ACC112 (cell line): Measurements from ENCODE around the gene PNPLA7.
"Not testable (repeated sequence)": the region's sequence is repeated elsewhere in the genome, so short reads cannot be mapped to it uniquely, and the experiment has no call there.

Experiments used
- H2AFZ ChIP-seq: fragments of 200-600 bp; sonication (generic); one replicate; pipeline ENCODE4 v1.6.0; 2017; ENCODE audit warnings: antibody characterized with exemption, low read length; ENCODE audit not compliant: unreplicated experiment
- H3K27ac ChIP-seq: fragments of 200-600 bp; sonication (generic); 2 replicates; pipeline ENCODE4 v1.5.1; 2014; ENCODE audit warnings: low read depth, mild to moderate bottlenecking, antibody characterized with exemption, low read length, moderate library complexity
- H3K27me3 ChIP-seq: fragments of 200-600 bp; sonication (generic); 2 replicates; pipeline ENCODE4 v1.6.1; 2014; ENCODE audit warnings: mild to moderate bottlenecking, antibody characterized with exemption, low read length, moderate library complexity, mixed read lengths; ENCODE audit not compliant: insufficient read depth
- H3K36me3 ChIP-seq: fragments of 200-600 bp; sonication (generic); 2 replicates; pipeline ENCODE4 v1.6.1; 2016; ENCODE audit warnings: mild to moderate bottlenecking, antibody characterized with exemption, low read length, moderate library complexity, mixed read lengths; ENCODE audit not compliant: insufficient read depth
- H3K4me1 ChIP-seq: fragments of 200-600 bp; sonication (generic); one replicate; pipeline ENCODE4 v1.6.1; 2016; ENCODE audit warnings: low read length, mixed read lengths; ENCODE audit not compliant: insufficient read depth, unreplicated experiment, control insufficient read depth
- H3K4me3 ChIP-seq: fragments of 200-600 bp; sonication (generic); 2 replicates; pipeline ENCODE4 v1.5.1; 2014; ENCODE audit warnings: mild to moderate bottlenecking, low read depth, low read length
- H3K79me2 ChIP-seq: fragments of 200-600 bp; sonication (generic); one replicate; pipeline ENCODE4 v1.6.0; 2016; ENCODE audit warnings: low read length; ENCODE audit not compliant: control insufficient read depth, unreplicated experiment, insufficient read depth

Gene PNPLA7

DNA sequence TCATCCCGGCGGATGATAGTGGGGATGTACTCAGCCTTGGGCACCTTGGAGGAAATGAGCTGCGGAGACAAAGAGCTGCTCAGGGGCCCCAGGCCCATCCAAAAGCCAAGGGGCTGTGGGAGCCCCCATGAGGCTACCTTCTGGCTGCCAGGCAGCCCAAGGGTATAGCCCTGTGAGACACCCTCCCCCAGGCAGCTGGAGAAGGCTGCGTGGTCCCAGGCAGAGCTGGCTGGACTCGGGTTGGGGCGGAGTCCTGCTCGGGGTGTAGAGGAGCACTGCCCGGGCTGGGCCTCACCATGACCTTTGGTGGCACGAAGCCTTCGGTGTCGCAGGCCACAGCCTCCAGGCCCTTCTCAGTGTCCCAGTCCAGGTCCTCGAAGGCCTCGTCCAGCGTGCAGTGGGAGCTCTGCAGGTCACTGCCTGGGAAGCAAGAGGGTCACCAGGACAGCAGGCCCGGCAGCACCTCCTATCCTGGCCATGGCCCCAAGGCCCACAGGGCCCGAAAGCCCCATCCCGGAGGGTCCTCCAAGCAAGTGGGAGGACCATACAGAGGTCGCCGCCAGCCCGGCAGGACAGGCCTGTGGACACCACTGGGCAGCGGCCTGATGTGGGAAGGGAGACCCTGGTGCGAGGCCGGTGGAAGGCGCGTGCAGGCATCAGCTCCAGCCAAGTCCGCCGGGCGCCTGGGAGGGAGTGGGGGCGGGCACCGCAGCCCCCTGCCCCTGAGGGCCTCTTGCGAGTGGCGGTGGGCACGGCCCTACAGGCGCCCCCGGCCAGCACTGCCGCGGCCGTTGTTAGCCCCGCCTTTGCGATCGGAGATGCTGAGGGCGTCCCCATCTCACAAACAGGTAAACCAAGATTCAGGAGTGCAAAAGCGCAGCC is 97.2 kb downstream of the PNPLA7 start:
- Histone ChIP-seq H2AFZ (no peak overlapping the region), H3K27ac (no peak overlapping the region), H3K27me3 (no peaks in the 10 kb centered on the region), H3K36me3 (peaks cover 10% of the 10 kb centered on the region; the same call in 1 of the 2 replicates), H3K79me2 (peaks cover 5% of the 10 kb centered on the region), H3K4me3 (no peak overlapping the region), H3K4me1 (peaks cover 25% of the 10 kb centered on the region)

- Histone ChIP-seq H3K27ac (no peak overlapping the region), H3K36me3 (peaks cover 10% of the 10 kb centered on the region; the same call in 1 of the 2 replicates), H3K27me3 (no peaks in the 10 kb centered on the region), H2AFZ (no peak overlapping the region), H3K79me2 (no peaks in the 10 kb centered on the region), H3K4me3 (no peak overlapping the region), H3K4me1 (peaks cover 17% of the 10 kb centered on the region)
These were observed 98.0 kb downstream of the PNPLA7 start for GRCh38 chr9:137452006-137452760.

DNA sequence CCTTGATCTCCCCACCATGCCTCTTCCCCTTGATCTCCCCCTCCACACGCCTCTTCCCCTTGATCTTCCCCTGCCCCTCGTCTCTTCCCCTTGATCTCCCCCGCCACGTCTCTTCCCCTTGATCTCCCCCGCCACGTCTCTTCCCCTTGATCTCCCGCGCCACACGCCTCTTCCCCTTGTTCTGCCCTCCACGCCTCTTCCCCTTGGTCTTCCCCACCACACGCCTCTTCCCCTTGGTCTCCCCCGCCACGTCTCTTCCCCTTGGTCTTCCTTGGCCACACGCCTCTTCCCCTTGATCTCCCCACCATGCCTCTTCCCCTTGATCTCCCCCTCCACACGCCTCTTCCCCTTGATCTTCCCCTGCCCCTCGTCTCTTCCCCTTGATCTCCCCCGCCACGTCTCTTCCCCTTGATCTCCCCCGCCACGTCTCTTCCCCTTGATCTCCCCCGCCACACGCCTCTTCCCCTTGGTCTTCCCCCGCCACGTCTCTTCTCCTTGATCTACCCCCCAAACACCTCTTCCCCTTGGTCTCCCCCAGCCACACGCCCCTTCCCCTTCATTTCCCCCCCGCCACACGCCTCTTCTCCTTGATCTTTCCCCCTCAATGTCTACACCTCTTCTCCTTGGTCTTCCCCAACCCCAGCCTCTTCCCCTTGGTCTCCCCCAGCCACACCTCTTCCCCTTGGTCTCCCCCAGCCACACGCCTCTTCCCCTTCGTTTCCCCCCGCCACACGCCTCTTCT is 98.8 kb downstream of the PNPLA7 start:
- peaks cover 10% of the 10 kb centered on the region; the same call in 1 of the 2 replicates for H3K36me3 ChIP-seq
- H3K4me1 ChIP-seq, H3K4me3 ChIP-seq, H3K79me2 ChIP-seq, H3K27ac ChIP-seq, H3K27me3 ChIP-seq, H2AFZ ChIP-seq: not testable (repeated sequence)

DNA sequence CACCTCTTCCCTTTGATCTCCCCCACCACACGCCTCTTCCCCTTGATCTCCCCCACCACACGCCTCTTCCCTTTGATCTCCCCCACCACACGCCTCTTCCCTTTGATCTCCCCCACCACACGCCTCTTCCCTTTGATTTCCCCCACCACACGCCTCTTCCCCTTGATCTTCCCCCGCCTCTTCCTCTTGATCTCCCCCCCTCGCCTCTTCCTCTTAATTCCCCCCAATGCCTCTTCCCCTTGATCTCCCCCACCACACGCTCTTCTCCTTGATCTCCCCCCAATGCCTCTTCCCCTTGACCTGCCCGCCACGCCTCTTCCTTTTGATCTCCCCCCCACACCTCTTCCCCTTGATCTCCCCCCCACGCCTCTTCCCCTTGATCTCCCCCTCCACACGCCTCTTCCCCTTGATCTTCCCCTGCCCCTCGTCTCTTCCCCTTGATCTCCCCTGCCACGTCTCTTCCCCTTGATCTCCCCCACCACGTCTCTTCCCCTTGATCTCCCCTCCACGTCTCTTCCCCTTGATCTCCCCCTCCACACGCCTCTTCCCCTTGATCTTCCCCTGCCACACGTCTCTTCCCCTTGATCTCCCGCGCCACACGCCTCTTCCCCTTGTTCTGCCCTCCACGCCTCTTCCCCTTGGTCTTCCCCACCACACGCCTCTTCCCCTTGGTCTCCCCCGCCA is 99.5 kb downstream of the PNPLA7 start:
- H3K4me3 ChIP-seq, H3K27ac ChIP-seq, H3K79me2 ChIP-seq, H3K4me1 ChIP-seq, H2AFZ ChIP-seq, H3K27me3 ChIP-seq: not testable (repeated sequence)
- H3K36me3 ChIP-seq = peaks cover 10% of the 10 kb centered on the region; the same call in 1 of the 2 replicates

DNA sequence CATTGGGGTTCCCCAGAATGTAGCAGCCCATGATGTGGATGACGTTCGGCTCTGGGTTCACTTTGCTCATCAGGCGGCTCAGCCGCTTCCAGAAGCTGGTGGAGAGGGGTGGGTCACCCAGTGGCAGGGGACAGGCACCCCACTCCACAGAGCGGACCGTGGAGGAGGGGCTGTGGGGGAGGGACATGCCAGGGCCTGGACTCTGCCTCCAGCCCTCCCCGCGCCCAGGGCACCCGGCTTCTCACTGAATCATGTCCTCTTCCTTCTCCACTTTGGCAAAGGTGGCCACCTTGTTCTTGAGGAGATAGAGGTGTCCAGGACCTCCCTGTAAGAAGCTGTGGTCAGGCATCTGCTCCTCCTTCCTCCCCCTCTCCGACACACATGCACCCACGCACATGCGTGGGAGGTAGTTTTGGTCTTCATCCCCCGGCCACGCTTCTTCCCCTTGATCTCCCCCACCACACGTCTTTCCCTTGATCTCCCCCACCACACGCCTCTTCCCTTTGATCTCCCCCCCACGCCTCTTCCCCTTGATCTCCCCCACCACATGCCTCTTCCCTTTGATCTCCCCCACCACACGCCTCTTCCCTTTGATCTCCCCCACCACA is 100.2 kb downstream of the PNPLA7 start:
- no peak overlapping the region for H3K27ac ChIP-seq
- no peak overlapping the region for H3K4me3 ChIP-seq

DNA sequence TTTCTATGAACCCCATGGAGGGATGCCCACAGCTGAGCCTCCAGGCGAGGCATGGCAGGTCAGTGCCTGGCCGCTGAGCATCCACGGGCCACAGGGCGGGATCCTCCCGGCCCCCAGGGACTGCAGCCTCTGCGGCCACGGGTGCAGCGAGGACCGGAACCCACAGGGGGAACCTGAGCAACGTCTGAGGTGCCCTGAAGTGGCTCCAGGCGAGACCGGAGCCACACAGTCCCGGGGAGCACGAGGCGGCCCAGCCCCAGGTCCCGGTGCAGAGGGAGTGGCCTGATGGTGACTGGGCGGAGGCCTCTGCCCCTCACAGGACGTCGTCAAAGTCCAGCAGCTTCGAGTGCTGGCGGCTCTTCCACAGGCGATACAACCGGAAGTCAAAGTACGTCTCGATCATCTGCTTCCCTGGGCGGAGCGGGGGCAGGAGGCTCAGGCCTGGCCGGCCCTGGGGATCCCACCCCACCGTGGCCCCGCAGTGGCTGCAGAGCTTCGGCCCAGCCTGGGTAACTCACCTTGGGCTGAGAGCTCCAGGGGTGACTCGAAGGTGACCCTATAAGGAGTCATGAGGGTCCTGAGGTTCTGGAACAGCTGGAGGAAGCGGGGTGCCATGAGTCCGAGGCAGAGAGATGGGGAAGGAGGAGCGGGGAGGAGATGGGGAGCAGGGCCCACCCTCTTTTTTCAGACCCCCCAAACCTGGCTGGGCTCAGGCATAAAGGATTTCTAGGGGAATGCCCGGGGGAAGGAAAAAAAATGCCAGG is 100.9 kb downstream of the PNPLA7 start:
- Histone ChIP-seq H3K4me1 (peaks cover 4% of the 10 kb centered on the region), H3K4me3 (no peak overlapping the region), H3K27me3 (no peaks in the 10 kb centered on the region), H3K27ac (no peak overlapping the region), H3K79me2 (no peaks in the 10 kb centered on the region), H3K36me3 (peaks cover 10% of the 10 kb centered on the region; the same call in 1 of the 2 replicates), H2AFZ (no peak overlapping the region)

More for the DNA sequence above, 100.2 kb downstream of the PNPLA7 start:
- peaks cover 2% of the 10 kb centered on the region for H3K4me1 ChIP-seq
- no peaks in the 10 kb centered on the region for H3K79me2 ChIP-seq
- H2AFZ ChIP-seq = no peak overlapping the region
- H3K36me3 ChIP-seq = peaks cover 10% of the 10 kb centered on the region; the same call in 1 of the 2 replicates
- no peaks in the 10 kb centered on the region for H3K27me3 ChIP-seq

DNA sequence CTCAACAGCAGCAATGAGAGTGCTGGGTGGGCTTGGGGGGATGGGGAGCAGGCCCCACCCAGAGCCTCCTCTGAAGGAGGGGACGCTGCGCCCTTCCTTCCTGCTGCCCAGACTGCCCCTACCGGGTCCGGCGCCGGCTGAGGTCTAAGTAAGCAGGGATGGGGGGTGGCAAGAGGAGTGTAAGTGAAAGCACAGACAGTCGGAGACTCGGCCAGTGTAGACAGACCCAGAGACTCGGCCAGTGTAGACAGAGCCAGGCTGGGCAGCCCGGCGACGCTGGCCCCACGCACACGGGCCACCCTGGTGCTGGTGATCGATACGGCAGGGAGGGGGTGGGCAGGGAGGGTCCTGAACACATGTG is 101.6 kb downstream of the PNPLA7 start:
- Histone ChIP-seq H3K27ac (no peak overlapping the region), H3K4me3 (no peak overlapping the region), H3K27me3 (no peaks in the 10 kb centered on the region), H2AFZ (no peak overlapping the region), H3K36me3 (peaks cover 10% of the 10 kb centered on the region; the same call in 1 of the 2 replicates), H3K79me2 (no peaks in the 10 kb centered on the region), H3K4me1 (peaks cover 4% of the 10 kb centered on the region)

- Histone ChIP-seq H3K27ac (no peak overlapping the region), H3K36me3 (peaks cover 7% of the 10 kb centered on the region; the same call in 1 of the 2 replicates), H3K4me1 (peaks cover 4% of the 10 kb centered on the region), H3K79me2 (no peaks in the 10 kb centered on the region), H3K27me3 (no peaks in the 10 kb centered on the region), H2AFZ (no peak overlapping the region), H3K4me3 (no peak overlapping the region)
These were observed 102.2 kb downstream of the PNPLA7 start for GRCh38 chr9:137447722-137448601.
